HG03442 (cell line): Measurements from ENCODE around the gene OR4F3.
"Not testable (repeated sequence)": the region's sequence is repeated elsewhere in the genome, so short reads cannot be mapped to it uniquely, and the experiment has no call there.

Experiments used
- ATAC-seq: cut with Tn5 transposase; IDR thresholded peaks from one replicate; pipeline ENCODE4 v1.9.1; 2021; ENCODE audit warnings: mild to moderate bottlenecking, moderate library complexity; ENCODE audit not compliant: unreplicated experiment

Gene OR4F3

GRCh38 chr5:181366968-181367367 is at the start of gene OR4F3:
OR4F3 (plus strand) TSS chr5:181367268.
- not testable (repeated sequence) for ATAC-seq
